PC-9 (cell line): ENCODE data around the gene AIMP1. TPM values are rescaled to one million over a fixed set of nuclear protein-coding genes. Genes with fewer than 3 reads are reported as not detected.

Experiments used
- BruUV-seq: library from RNA; stranded (reverse); fragments of 400-500 nt; replicated peaks from 2 replicates; lab custom pipeline; 2021; lab: Mats Ljungman, UMichigan
- CTCF ChIA-PET: fragments of 300-600 bp; sonication (Branson Sonifier 250); formaldehyde crosslinking; loops from one replicate; lab custom pipeline; 2022; ENCODE audit warnings: antibody characterized with exemption; lab: Charles Lee
- POLR2A ChIA-PET: fragments of 300-600 bp; sonication (Branson Sonifier 250); formaldehyde crosslinking; loops from one replicate; lab custom pipeline; 2022; ENCODE audit warnings: antibody characterized with exemption; ENCODE audit not compliant: unreplicated experiment; lab: Charles Lee
- DNase-seq, 2 experiments: peaks; one replicate each; pipeline versions ENCODE4 v3.0.0 to v3.0.0-alpha.2; 2015 to 2022; ENCODE audit warnings: mixed read lengths in 1 of 2
- H2AFZ ChIP-seq: fragments of 200-600 bp; sonication (generic); 2 replicates; pipeline ENCODE4 v1.8.1; 2017; ENCODE audit warnings: antibody characterized with exemption
- H3F3A ChIP-seq: fragments of 200-600 bp; sonication (generic); 2 replicates; pipeline ENCODE4 v1.8.1; 2017; ENCODE audit warnings: antibody characterized with exemption, mild to moderate bottlenecking, low read depth; ENCODE audit not compliant: insufficient read depth
- H3K27ac ChIP-seq: fragments of 200-600 bp; sonication (generic); 2 replicates; pipeline ENCODE4 v1.6.1; 2016; ENCODE audit warnings: mixed run types
- H3K27me3 ChIP-seq: fragments of 200-600 bp; sonication (generic); 2 replicates; pipeline ENCODE4 v1.6.1; 2016; ENCODE audit warnings: low read depth, mixed run types; ENCODE audit not compliant: insufficient read depth
- H3K36me3 ChIP-seq: fragments of 200-600 bp; sonication (generic); 2 replicates; pipeline ENCODE4 v1.6.1; 2016; ENCODE audit warnings: low read depth, mixed run types
- H3K4me1 ChIP-seq: fragments of 200-600 bp; sonication (generic); replicated peaks from 2 replicates; pipeline ENCODE4 v1.6.1; 2016; ENCODE audit warnings: mixed run types; ENCODE audit not compliant: insufficient read depth
- H3K4me2 ChIP-seq: fragments of 200-600 bp; sonication (generic); 2 replicates; pipeline ENCODE4 v1.6.1; 2017; ENCODE audit warnings: mixed run types
- H3K4me3 ChIP-seq: fragments of 200-600 bp; sonication (generic); 2 replicates; pipeline ENCODE4 v1.6.1; 2016; ENCODE audit warnings: mixed run types
- H3K79me2 ChIP-seq: fragments of 200-600 bp; sonication (generic); 2 replicates; pipeline ENCODE4 v1.6.1; 2017; ENCODE audit warnings: low read depth, mixed run types
- H3K9me2 ChIP-seq: fragments of 200-600 bp; sonication (generic); 2 replicates; pipeline ENCODE4 v1.8.1; 2017; ENCODE audit warnings: mild to moderate bottlenecking; ENCODE audit not compliant: insufficient read depth
- H3K9me3 ChIP-seq: fragments of 200-600 bp; sonication (generic); 2 replicates; pipeline ENCODE4 v1.8.1; 2016; ENCODE audit warnings: low read depth; ENCODE audit not compliant: insufficient read depth
- H4K20me1 ChIP-seq: fragments of 200-600 bp; sonication (generic); 2 replicates; pipeline ENCODE4 v1.8.1; 2017; ENCODE audit not compliant: insufficient read depth
- EZH2 ChIP-seq: fragments of 200-600 bp; sonication (generic); IDR thresholded peaks from 2 replicates; pipeline ENCODE4 v1.8.0; 2017; ENCODE audit warnings: antibody characterized with exemption, low read depth
- intact Hi-C: fragments of 100-400 bp; cut with micrococcal nuclease; formaldehyde crosslinking; loops from one replicate; pipeline ENCODE4 v1.10.0; 2022; ENCODE audit not compliant: unreplicated experiment
- total RNA-seq: library from RNA; stranded (reverse); gene quantifications from 2 replicates; pipeline ENCODE4 v1.2.3, GENCODE V29; 2021
- TF ChIP-seq, protein P1 (sequence below): fragments of 200-600 bp; sonication (generic); conservative IDR thresholded peaks from 2 replicates; pipeline ENCODE4 v1.6.1; 2017; ENCODE audit warnings: mixed run types, antibody characterized with exemption, mild to moderate bottlenecking, moderate library complexity

Gene AIMP1
- total RNA-seq, 1 experiment from 2014 or later = 47.0 TPM

DNA sequence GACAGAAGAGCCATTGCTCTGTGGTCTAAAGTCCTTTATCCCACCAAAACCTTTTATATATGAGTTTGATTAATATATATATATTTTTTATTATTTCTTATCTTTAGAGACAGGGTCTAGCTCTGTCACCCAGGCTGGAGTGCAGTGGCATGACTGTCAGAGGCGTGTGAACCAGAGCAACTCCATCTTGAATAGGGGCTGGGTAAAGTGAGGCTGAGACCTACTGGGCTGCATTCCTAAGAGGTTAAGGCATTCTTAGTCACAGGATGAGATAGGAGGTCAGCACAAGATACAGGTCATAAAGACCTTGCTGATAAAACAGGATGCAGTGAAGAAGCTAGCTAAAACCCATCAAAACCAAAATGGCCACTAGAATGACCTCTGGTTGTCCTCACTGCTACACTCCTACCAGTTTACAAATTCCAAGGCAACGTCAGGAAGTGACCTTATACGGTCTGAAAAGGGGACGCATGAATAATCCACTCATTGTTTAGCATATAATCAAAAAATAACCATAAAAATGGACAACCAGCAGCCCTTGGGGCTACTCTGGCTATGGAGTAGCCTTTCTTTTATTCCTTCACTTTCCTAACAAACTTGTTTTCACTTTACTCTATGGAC, 10.8 kb upstream of the AIMP1 start:
- no peak for TF ChIP-seq EZH2
- TF ChIP-seq, protein P1, sequence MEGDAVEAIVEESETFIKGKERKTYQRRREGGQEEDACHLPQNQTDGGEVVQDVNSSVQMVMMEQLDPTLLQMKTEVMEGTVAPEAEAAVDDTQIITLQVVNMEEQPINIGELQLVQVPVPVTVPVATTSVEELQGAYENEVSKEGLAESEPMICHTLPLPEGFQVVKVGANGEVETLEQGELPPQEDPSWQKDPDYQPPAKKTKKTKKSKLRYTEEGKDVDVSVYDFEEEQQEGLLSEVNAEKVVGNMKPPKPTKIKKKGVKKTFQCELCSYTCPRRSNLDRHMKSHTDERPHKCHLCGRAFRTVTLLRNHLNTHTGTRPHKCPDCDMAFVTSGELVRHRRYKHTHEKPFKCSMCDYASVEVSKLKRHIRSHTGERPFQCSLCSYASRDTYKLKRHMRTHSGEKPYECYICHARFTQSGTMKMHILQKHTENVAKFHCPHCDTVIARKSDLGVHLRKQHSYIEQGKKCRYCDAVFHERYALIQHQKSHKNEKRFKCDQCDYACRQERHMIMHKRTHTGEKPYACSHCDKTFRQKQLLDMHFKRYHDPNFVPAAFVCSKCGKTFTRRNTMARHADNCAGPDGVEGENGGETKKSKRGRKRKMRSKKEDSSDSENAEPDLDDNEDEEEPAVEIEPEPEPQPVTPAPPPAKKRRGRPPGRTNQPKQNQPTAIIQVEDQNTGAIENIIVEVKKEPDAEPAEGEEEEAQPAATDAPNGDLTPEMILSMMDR = no peak
- H3K27me3 ChIP-seq = no peaks in the 10 kb centered on the region
- H3K4me3 ChIP-seq = no peak overlapping the region
- H3K79me2 ChIP-seq = no peaks in the 10 kb centered on the region
- ChIA-PET CTCF (no interaction called here), POLR2A (no interaction called here)
- intact Hi-C loops = no loop called here
- H3K27ac ChIP-seq = no peak overlapping the region
- no peaks in the 10 kb centered on the region; the same call in 1 of the 2 replicates for H3K9me2 ChIP-seq
- no peaks in the 10 kb centered on the region for H4K20me1 ChIP-seq
- DNase-seq = no peak
- H3K4me1 ChIP-seq = no peaks in the 10 kb centered on the region
- H3K4me2 ChIP-seq = no peak overlapping the region
- BruUV-seq = no TSS peak
- H3F3A ChIP-seq = no peaks in the 10 kb centered on the region
- H3K36me3 ChIP-seq = no peaks in the 10 kb centered on the region
- no peak overlapping the region for H2AFZ ChIP-seq
- no peaks in the 10 kb centered on the region for H3K9me3 ChIP-seq

DNA sequence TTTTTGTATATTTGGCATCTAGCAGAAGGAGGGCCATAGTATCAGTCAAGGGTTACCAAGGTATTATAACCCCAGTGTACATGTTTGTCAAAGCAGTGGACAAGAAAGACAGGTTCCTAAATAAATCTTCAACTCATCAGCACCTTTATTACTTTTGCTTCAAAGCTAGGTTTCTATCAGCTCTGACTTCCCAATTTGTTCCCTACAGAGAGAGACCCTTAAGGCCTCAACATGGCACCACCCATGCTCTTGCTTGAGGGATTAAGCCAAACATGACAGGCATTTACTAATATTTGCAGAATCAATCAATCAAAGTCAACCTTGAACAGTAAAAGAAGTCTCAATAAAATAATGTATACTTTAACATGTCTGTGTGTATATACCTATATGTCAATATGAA, 9.8 kb upstream of the AIMP1 start:
- CTCF ChIA-PET = no interaction called here
- TF ChIP-seq, protein P1 = no peak
- TF ChIP-seq EZH2 = no peak
- BruUV-seq = no TSS peak

DNA sequence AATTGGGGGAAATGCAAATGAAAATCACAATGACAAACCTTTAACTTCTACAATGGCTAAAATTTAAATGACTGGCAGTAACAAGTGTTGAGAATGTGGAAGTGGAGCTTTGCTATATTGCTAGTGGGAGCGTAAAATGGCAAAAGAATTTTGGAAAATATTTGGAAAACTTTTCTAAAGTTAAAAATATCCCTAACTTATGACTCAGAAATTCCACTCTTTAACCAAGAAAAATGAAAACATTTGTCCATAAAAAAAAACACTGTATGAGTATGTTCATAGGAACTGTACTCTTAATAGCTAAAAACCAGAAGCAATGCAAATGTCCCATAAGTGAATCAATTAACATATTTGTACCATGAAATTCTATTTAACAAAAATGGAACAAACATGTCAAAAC, 4.0 kb upstream of the AIMP1 start:
- no TSS peak for BruUV-seq
- H4K20me1 ChIP-seq = no peaks in the 10 kb centered on the region
- H3K27ac ChIP-seq = no peak overlapping the region
- H3K4me1 ChIP-seq = peaks cover 9% of the 10 kb centered on the region; the same call in 1 of the 2 replicates
- intact Hi-C loops = no loop called here
- TF ChIP-seq, protein P1 = no peak
- no peak for TF ChIP-seq EZH2
- CTCF ChIA-PET = no interaction called here
- no peaks in the 10 kb centered on the region for H3K36me3 ChIP-seq
- H3K4me2 ChIP-seq = no peak overlapping the region
- DNase-seq = no peak
- POLR2A ChIA-PET = no interaction called here
- no peak overlapping the region for H3K4me3 ChIP-seq
- peaks cover 34% of the 10 kb centered on the region for H3K79me2 ChIP-seq
- peaks cover 12% of the 10 kb centered on the region; the same call in 1 of the 2 replicates for H3F3A ChIP-seq
- H3K9me2 ChIP-seq = no peaks in the 10 kb centered on the region; the same call in 1 of the 2 replicates
- H3K9me3 ChIP-seq = no peaks in the 10 kb centered on the region
- H2AFZ ChIP-seq = no peak overlapping the region
- H3K27me3 ChIP-seq = no peaks in the 10 kb centered on the region

More for the DNA sequence above, 9.8 kb upstream of the AIMP1 start:
- POLR2A ChIA-PET = no interaction called here
- Histone ChIP-seq H4K20me1 (no peaks in the 10 kb centered on the region), H3K79me2 (no peaks in the 10 kb centered on the region), H3K9me2 (no peaks in the 10 kb centered on the region; the same call in 1 of the 2 replicates), H3K9me3 (no peaks in the 10 kb centered on the region), H3K27me3 (no peaks in the 10 kb centered on the region), H2AFZ (no peak overlapping the region), H3K36me3 (no peaks in the 10 kb centered on the region), H3K27ac (no peak overlapping the region), H3K4me2 (no peak overlapping the region), H3F3A (no peaks in the 10 kb centered on the region), H3K4me3 (no peak overlapping the region), H3K4me1 (no peaks in the 10 kb centered on the region)
- DNase-seq = no peak
- intact Hi-C loops = no loop called here
